NK-92 treated with Interleukin-12 subunit alpha and Interleukin-12 subunit beta, amount 100 ng/mL, for 24 hours (cell line): ENCODE measurements around the gene CD34.

Source experiments
- DNase-seq: peaks from one replicate; lab custom pipeline; 2025; lab: John Stamatoyannopoulos, UW

CD34 gene

DNA sequence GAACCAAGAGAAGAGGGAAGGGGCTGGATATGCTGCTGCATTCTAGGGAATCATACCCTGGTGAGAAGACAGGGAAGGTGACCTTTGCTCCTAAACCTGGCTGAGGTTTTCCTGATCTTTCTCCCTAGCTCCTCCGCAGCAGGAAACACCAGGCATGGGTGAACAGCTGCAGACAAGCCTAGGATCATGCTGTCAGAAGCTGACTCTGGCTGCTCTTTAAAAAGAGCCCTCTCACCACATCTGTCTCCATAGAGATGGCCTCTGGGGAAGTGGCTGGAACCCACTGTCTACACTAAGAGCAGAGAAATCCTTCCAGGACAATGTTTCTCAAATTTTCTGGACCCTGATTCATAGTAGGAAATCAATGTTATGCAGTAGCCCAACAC is 57.6 kb downstream of the CD34 start:
- no peak for DNase-seq

GRCh38 chr1:207852576-207853371 is 58.2 kb downstream of the CD34 start:
- no peak for DNase-seq

- no peak for DNase-seq
These were observed 59.2 kb downstream of the CD34 start for GRCh38 chr1:207851696-207852095.

DNA sequence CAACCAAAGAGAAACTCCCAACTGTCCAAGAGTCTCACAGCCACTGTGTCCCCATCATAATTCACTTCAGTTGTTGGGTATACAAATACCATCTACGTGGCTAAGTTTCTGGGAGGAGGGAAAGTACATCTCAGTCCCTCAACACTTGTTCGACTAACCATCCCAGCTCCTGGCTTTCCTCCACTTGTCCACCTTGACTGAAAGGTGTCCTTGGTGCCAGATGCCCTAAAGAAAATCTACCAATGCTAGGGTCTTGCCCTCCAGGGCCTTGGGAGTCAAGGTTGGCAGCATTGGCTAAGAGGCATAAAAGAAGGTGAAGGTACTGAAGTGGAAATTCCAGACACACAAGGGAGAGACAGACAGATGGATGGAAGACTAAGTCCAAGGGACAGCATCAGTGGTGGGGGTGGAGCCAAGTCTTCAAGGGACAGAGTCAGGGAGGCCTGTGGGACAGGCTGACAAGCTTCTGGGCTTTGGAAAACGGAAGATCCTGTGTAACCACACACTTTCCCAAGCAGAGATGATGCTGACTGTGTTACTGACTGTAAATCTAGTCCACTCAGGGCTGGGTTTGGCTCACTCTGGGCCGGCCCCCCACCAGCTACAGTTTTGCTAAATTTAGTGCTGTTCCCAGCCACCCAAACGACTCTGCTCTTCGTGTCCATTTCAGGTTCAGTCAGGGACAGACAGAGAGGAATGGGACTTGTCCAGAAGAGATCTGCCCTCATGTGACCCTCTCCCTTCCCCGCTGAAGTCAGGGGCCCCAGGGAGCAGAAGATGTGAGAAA is 60.1 kb downstream of the CD34 start:
- no peak for DNase-seq

- DNase-seq = no peak
These were observed 61.3 kb downstream of the CD34 start for GRCh38 chr1:207849646-207850045.

- no peak for DNase-seq
These were observed 61.9 kb downstream of the CD34 start for GRCh38 chr1:207849016-207849415.

DNA sequence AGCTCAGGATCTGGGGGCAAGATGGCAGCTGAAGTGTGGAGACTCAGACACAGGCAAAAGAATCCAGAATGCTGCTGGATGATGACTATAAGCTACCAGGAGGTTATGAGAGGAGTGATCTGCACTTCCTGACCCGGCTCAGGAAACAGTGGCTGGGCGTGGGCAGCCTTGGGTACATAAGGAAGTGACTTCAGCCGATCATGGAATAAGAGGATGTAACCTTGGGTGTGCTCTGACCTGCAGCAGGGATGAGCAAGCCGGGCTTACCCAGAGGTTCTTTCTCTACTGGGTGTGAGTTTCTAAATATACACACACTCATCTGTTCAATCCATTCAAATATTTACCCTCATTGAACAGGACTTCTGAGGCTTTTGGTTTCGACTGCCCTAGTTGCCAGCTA is 62.7 kb downstream of the CD34 start:
- DNase-seq = no peak

DNA sequence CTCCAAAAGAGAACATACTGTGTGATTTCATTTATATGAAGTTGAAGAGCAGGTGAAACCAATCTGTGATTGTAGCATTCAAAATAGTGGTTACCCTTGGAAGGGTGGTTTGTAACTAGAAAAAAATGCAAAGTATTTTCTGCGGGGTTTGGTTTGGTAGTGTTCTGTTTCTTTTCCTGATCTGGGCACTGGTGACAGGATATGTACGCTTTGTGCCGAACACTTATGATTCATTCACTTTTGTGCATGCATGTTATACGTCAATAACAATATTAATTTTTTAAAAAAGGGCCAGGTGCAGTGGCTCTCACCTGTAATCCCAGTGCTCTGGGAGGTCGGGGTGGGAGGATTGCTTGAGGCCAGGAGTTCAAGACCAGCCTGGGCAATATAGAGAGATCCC is 63.8 kb downstream of the CD34 start:
- no peak for DNase-seq

DNA sequence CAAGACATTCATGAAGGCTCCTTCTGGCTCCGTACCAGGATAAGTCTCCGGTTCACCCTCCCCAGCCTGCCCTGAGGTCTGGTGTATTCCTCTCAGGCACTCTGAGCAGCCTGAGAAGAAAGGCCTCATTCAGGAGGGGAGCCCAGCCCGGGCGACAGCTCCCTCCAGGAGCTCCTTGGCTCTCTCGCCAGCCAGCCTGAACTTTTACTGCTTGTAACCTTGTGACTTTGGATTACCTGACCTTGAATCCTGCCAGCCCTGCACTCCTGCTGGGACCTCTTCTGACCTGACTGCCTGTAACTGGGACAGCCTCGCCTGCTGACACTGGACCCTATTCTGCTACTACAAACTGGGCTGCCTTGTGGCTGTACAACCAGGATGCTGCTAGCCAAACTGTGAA is 65.8 kb downstream of the CD34 start:
- no peak for DNase-seq

- DNase-seq = no peak
These were observed 66.6 kb downstream of the CD34 start for GRCh38 chr1:207844371-207844770.

DNA sequence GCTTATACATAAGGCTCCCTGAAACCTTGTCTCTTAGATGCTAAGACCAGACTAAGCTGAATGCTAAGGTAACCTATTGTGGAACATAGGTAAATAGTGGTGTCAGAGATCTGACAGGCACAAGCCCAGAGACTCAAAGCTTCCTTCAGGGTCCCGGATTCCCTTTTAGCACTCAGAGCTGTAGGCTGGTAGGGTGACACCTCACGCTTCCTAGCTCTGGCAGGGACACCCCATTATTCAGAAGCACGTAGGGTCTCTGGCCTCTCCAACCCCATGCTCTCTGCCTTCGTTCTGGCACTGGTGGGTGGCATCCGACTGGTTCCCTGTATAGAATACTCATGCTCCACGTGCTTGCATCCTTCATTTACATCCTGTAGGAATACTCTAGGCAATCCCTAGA is 68.4 kb downstream of the CD34 start:
- DNase-seq = no peak

DNA sequence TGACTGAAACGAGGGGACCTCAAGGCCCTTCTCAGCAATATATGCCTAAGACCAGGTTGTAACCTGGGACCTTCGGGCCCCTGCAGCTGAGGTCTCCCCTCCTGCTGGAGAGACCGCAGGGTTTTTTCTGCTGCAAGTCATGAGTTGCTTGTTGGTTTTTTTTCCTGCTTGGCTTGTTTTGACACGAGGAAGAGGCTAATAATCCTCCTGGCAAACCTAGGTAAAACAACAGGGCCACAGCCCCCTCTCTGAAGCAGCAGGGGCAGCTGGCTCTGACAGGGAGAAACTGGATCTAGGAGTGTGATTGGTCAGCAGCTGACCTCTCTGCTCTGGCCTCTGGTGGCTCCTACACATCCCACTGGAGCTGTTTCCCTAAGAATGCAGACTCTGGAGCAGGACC is 69.0 kb downstream of the CD34 start:
- no peak for DNase-seq

GRCh38 chr1:207841293-207841692 is 69.6 kb downstream of the CD34 start:
- no peak for DNase-seq

DNA sequence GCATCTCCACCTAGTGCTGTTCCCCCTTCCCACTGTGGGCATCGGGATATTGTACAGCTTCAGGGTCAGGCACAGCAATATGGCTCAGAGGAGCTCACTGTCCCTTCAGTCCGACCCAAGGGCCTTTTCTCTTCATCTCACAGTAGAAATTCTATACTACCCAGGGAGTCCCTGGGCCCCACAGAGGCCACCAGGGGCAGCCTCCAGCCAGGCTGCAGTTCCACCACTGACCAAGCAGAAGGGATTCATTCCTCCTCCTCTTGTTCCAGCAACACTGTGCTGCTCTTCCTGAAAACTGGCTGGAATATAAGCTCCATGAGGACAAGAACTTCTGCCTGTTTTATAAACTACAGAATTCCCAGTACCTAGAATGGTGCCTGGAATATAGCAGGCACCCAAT is 70.5 kb downstream of the CD34 start:
- DNase-seq = no peak

GRCh38 chr1:207839083-207839413 is 71.9 kb downstream of the CD34 start:
- DNase-seq = no peak

DNA sequence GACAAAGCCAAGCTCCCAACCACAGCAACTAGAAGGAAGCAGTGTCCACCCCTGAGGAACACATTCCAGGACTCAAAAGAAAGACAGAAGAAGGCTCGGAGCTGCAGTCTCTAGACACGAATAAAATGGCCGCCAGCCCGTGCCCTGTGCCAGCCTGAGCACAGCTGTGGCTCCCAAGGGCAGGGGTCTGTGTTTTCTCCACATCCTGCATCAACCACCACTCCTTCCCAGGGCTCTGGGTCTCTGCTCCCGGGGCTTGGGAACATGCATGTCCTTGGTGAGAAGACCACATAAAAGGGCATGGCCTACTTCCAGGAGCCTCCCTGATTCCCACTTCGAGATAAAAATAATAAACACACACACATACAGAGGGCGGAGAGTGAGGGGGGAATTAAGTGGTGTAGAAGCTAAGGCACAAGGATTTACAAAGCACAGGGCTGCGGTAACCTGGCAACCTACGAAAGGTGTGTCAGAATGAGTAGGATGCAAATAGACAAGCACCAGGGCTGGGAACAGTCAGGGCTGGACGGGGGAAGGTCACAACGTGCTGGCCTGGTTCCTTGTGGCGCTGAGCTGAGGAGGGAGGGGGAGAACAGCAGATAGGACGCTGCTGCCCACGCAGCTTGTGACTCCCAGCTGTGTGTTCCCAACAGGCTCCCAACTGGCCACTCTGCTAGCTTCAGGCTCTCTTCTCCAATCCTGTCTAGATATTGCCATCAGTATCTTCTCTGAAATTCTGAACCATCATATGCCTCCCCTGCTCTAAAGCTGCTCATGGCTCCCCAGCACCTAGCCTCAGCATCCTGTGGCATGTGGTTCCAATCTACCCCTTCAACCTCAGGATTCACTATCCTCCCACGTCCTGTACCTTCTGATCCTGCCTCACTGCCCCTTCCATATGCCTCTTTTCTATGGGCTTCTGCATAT is 72.5 kb downstream of the CD34 start:
- DNase-seq = no peak

DNA sequence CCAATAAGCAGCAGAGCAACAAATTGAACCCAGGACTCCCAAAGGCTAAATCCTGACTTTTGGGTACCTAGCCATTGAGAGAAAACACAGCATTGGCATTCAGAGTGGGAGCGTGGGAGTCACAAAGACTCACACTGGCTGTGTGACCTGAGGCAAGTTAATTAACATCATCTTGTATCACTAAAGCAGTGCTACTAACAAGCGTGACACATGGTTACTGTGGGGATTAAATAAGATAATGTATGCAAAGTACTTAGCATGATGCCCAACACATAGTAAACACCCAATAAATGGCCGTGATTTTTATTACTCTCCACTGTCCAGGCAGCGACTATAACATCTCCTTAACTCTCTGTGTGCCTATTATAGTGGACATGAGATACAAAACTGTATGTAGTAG is 73.3 kb downstream of the CD34 start:
- no peak for DNase-seq

GRCh38 chr1:207836591-207837347 is 74.2 kb downstream of the CD34 start:
- DNase-seq = no peak

GRCh38 chr1:207835958-207836357 is 75.0 kb downstream of the CD34 start:
- DNase-seq = no peak

DNA sequence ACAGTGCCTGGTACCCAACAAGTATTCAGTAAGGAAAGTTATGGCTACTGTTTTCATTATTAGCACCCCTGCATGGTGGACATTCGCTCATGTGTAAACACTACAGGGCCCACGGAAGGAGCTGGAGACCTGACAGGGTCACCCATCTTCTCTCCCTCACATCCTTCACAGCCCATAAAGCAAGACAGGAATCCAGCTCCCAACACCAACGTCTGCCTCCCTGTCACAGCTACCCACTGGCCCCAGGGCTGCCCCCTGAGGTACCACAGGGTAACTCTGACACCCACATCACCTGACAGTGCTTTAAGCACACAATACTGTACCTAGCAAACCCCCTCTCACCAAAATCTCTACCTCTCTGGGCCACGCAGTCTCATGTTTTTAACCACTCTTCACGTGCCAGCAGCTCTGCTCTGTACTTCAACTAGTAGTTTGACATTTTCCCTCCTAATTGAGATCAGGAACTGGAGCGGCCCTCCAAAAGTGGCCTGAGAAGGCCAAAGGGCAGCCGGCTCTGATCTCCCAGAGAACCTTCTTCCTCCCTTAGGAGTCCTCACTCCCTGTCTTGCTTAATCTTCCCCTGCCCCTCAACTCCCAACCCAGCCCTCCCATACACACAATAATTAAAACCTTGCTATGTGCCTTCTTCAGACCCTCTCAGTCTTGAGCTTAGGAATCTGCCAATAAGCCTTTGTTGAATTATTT is 76.8 kb downstream of the CD34 start:
- no peak for DNase-seq

DNA sequence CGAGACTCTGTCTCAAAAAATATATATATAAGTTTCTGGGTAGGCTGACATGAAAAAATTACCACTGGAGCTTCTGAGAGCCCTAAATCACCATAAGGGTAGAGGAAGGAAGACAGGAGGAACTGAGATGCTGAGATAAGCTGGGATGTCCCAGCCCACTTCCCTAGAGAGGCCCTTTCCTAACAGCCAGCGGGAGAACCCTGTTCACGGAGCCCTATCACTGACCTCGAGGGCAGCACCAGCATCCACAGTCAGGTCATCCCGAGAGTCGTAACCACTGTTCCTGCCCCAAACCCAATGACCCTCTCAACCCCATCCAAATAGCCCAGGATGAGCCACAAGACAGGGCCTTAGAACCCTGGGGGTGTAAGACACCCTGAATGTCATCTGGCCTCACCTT is 77.5 kb downstream of the CD34 start:
- no peak for DNase-seq
